Colon (tissue), 2 donors: ENCODE data around the gene ABHD16B.
"Not testable (repeated sequence)": the region's sequence is repeated elsewhere in the genome, so short reads cannot be mapped to it uniquely, and the experiment has no call there.

Source experiments
- FAIRE-seq: peaks from 2 replicates; lab custom pipeline; 2012; peaks lifted over from hg19 to GRCh38; lab: Jason Lieb, UNC
- donor health status: control.
- donor health status: control.

Gene ABHD16B

DNA sequence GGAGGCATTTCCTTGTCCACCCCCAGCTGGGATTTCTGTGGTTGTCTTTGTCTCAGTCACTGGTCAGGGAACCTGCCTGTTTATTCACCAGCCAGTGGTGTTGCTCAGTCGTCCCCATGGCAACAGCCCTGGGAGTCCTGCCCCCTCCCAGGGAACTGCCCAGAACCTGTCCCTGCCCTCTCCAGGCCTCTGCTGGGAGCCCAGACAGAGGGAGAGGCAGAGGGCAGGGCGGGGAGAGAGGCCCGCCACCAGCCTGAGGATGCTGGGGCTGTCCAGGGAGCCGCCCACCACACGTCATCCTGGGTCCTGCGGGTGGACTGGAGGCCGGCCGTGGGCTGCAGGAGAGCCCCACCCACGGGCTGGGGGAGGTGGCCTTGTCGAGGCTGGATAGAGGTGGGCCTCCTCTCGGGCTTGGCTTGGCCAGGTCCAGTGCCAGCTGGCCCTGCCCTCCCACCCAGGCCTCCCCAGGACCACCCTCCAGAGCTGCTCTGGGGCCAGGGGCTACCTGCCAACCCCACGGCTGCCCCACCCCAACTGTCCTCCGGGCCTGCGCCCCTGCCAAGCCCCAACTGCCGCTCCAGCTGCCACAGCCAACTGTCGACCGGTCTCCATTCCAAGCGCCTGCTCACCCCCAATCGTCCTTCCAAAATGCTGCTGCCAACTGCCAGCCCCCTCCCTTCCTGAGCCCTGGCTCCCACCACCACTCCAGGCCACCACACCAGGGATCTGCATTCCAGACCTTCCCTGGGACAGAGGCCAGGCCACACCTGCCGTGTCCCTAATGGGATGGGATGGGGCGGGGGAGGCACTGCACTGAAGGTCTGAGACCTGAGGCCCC, 26.1 kb upstream of the ABHD16B start:
- FAIRE-seq: no peak

DNA sequence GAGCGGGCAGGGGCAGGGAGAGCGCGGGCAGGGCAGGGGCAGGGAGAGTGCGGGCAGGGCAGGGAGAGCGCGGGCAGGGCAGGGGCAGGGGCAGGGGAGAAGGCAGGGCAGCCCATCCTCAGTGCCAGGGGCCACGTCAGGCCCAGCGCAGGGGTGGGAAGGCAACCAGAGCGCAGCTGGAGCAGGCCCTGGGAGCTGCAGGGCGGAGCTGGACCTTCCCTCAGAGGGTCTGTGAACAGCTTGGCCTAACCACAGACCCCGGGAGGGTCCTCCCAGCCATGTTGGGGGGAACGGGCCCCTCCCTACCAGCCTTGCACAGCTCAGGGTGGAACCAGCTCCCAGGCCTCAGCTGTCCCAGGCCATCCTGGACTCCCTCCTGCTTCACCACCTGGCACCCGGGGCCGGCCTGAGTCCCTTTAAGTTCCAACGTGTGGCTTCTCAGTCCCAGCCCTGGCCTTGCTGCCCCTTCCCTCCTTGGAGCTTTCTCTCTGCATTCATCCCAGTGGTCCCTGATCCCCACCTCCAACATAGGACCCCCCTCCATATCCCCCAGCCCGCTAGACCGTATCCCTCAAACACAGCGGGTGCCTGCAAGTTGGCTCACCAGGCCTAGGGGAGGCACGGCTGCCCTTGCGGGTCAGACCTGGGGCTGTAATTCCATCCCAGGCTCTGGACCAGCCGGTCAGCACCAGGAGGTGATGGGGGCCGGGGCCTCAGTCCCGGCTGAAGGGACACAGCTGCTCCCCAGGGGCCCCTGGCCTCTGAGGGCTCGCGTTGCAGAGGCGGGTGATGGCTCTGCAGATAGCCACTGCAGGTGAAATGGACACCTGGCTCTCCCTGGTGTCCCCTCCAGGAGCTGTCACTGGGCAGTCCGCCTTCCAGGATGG, 24.6 kb upstream of the ABHD16B start:
- FAIRE-seq: no peak

GRCh38 chr20:63837479-63837878, 23.8 kb upstream of the ABHD16B start:
- no peak for FAIRE-seq

DNA sequence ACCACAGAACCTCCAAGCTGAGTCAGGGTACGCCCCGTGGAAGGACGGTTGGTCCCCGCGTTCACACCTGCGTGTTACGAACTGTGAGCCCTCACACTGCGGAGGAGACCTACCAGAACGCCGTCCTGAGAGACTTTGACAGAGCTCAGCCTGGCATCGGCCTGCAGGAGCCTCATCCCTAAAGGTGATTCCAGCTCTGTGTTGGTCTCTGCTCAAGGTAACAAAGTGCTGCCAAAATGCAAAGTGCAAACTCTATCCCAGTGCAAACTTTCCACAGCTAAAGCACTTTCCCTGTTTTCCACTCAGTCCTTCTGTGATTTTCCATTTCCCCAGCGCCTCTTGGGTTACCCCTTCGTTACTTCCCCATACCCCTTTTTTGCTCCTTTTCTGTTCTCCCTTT, 21.7 kb upstream of the ABHD16B start:
- FAIRE-seq: no peak

DNA sequence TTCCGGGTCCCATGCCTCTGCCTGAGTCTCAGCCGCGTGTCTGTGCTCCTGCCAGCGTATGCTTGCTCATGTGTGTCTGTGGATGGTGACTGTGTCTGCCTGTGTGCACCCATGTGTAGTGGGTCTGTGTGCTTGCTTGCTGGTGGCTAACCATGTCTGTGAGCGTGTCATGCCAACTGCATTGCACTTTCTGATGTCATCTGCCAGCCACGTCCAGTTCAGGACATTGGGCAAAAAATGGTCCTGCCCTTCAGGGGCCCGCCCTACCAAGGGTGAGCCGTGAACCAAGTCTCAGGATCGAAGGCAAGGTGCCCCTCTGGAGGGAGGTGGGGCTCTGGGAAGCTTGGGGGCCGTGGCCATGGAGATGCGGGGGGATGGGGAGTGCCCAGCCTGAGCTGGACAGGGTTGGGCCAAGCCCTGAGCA, 20.9 kb upstream of the ABHD16B start:
- no peak for FAIRE-seq

DNA sequence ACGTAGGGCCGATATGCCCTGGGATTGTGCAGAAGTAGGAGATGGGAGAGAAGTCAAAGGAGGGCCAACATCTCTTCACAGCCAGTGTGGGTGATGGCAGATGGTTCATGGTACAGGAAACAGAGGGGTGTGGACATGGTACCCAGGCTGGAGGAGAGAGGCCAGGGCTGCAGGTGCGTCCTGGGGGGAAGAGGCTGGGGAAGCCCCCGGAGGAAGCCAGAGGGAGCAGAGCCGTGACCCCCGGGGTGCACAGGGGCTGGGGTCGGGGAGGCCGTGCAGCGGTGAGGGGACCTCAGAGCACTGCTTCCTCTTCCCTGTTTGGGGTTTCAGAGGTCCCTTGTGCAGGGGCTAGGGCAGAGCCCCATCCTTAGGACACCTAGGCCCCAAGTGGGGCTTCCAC, 19.0 kb upstream of the ABHD16B start:
- FAIRE-seq: no peak

- no peak for FAIRE-seq
Measured at GRCh38 chr20:63843222-63843621, 18.1 kb upstream of the ABHD16B start.

DNA sequence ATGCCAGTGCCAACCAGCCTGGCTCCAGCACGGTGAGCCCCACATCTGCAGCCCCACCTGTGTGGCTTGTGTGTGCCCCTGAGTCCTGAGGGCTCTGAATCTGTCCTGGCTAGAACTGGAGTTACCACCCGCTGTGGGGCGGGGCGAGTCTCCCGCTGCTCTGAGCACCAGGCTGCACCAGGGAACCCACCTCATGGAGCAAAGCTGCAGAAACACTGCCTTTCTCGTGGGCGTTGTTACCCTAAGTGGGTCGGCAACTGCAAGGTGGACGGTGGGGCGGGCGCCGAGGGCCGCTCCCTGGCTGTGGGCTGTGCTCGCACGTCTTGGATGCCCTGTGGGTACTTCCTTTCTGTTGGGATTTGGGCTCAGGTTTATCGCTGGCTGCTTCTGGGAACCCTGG, 17.5 kb upstream of the ABHD16B start:
- no peak for FAIRE-seq

DNA sequence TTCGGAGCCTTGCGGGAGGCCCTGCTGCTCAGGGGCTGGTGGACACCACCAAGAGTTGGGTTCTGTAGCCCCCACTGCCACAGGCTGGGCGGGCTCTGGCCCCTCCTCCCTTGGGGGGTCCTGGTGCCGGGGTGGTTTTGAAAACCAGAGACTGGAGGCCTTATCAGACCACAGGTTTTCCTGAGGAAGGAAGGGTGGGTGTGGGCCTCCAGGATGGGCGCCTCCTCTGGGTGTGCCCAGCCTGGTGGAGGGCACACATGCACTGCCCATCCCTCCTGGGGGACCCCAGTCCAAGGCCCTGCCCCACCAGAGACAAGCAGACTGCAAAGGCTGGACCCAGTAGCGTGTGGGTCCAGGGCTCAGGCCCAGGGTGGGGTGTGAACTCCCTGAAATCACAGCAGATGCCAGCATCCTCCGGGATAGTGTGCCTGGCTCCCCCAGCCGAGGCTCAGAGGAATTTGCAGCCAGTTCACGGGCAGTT, 16.7 kb upstream of the ABHD16B start:
- FAIRE-seq: no peak

DNA sequence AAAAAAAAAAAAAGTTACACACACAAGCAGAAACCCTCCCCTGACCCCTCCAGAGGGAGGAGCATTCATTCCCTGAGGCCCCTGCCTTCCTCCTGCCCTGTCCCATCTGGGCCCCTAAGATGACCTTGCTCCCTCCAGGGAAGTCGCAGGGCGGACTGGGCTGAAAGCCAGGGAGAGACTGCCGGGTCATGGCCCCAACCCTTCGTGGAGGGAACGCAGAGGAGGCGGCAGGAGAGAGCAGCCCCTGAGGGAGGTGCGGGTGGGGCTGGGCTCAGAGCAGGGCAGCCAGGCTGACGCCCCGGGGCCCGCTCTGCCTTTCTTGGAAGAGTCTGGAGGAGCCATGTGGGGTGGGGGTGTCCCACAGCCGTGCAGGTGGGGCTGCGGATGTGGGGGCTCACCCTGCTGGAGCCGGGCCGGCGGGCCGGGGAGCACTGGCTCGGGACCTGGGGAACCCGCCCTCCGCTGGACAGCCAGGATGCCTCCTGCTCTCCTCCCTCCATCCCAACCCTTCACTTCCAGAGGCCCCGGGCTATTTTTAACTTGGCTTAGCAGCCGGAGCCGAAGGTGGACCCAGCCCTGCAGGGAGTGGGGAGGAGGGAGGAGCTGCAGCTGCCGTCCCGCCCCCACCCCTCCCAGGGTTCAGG, 15.0 kb upstream of the ABHD16B start:
- FAIRE-seq: no peak

GRCh38 chr20:63846888-63847236, 14.4 kb upstream of the ABHD16B start:
- FAIRE-seq: no peak

- no peak for FAIRE-seq
Measured at GRCh38 chr20:63847237-63848002, 13.9 kb upstream of the ABHD16B start.

DNA sequence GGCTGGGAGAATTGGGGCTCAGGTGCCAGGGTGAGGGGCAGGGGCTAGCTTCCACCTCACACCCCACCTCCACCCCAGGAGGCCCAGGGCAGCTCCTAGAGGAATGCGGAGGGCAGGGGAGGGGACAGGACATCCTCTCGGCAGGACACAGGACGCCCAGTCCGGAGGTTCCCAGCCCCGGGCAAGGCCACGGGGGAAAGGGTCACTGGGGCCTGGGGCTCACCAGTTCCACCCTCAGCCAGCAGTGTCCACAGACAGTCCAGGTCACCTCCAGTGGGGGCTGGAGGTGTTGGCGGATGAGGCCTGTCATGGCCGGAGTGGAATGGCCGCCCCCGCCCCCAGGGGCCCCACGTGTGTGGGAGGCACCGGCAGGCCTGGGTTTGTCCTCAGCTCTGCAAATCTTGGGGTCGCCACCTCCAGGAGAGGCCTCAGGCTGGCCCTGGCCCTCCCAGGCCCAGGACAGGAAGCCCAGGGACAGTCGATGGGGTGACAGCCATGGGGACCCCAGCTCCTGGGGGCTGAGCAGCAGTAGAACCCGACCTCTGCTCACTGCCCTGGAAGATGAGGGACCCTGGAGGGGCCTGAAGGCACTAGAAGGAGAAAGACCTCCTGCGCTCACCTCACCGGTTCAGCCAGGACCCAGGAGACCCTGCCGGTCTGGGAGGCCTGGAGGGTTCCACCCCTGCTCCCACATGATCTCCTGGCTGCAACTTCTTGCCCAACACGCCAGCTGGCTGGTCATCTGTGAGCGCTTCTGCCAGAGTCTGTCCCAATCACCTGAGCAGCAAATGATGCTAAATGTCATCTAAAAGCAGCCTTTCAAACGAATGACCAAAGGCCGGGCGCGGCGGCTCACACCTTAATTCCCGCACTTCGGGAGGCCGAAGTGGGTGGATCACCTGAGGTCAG, 13.0 kb upstream of the ABHD16B start:
- no peak for FAIRE-seq

GRCh38 chr20:63850689-63851547, 10.4 kb upstream of the ABHD16B start:
- no peak for FAIRE-seq

GRCh38 chr20:63851548-63851943, 9.8 kb upstream of the ABHD16B start:
- not testable (repeated sequence) for FAIRE-seq

- not testable (repeated sequence) for FAIRE-seq
Measured at GRCh38 chr20:63853733-63854068, 7.6 kb upstream of the ABHD16B start.

- no peak for FAIRE-seq
Measured at GRCh38 chr20:63854069-63854765, 7.1 kb upstream of the ABHD16B start.

DNA sequence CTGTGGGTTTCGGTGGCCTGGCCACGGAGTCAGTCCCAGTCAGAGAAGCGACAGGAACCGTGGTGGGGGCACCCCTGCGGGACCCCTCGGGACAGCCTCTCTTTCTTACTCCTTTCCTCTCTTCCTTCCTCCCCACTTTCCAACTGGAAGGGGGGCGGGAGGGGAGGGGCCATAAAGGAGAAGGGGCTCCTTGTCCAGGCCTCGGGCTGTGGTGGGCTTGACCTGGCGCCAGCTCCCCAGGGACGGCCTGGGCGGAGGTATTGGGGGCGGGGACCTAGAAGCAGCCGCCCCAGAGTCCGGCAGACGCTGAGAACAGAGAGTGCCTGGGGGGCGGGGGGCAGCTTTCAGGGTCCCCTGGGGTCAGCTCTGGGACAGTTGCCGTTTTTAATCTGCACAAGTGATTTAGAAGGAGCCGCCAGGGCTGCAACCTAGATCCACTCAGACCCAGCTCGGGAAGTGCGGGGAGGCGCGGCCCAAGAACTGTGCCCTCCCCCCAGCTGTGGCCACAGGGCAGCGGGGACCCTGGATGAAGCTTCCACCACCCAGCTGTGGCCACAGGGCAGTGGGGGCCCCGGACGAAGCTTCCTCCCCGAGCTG, 6.4 kb upstream of the ABHD16B start:
- FAIRE-seq: no peak
